Neural cell (in vitro differentiated cells): ENCODE data around the gene RAB18. TPM values are rescaled to one million over a fixed set of nuclear protein-coding genes. Genes with fewer than 3 reads are reported as not detected.

Experiments used
- H2AFZ ChIP-seq: fragments of 200-600, 300-800 bp; sonication (generic), shearing (Covaris generic); 2 replicates; pipeline ENCODE4 v1.6.0; 2014; ENCODE audit warnings: low read depth, mild to moderate bottlenecking, antibody characterized with exemption, low read length, moderate library complexity
- H3F3A ChIP-seq: fragments of 200-600 bp; shearing (Covaris generic); 2 replicates; pipeline ENCODE4 v1.6.1; 2016; ENCODE audit warnings: mild to moderate bottlenecking, moderate library complexity, mixed read lengths, antibody characterized with exemption, low read length; ENCODE audit not compliant: insufficient read depth, poor library complexity, severe bottlenecking
- H3K27ac ChIP-seq: fragments of 200-600, 300-800 bp; sonication (generic), shearing (Covaris generic); 2 replicates; pipeline ENCODE4 v1.5.1; 2014; ENCODE audit warnings: mild to moderate bottlenecking, low read length, moderate library complexity
- H3K27me3 ChIP-seq: fragments of 300-800, 200-600 bp; sonication (generic), shearing (Covaris generic); 2 replicates; pipeline ENCODE4 v1.6.0; 2014; ENCODE audit warnings: mild to moderate bottlenecking, low read depth, low read length, moderate library complexity; ENCODE audit not compliant: insufficient read depth
- H3K36me3 ChIP-seq: fragments of 300-800, 200-600 bp; sonication (generic), shearing (Covaris generic); 2 replicates; pipeline ENCODE4 v1.5.1; 2014; ENCODE audit warnings: mild to moderate bottlenecking, antibody characterized with exemption, low read length, moderate library complexity; ENCODE audit not compliant: insufficient read depth
- H3K4me2 ChIP-seq: fragments of 300-800, 200-600 bp; sonication (generic), shearing (Covaris generic); 2 replicates; pipeline ENCODE4 v1.6.0; 2014; ENCODE audit warnings: mild to moderate bottlenecking, low read length
- H3K4me3 ChIP-seq: fragments of 300-800, 200-600 bp; sonication (generic), shearing (Covaris generic); 2 replicates; pipeline ENCODE4 v1.5.1; 2014; ENCODE audit warnings: mild to moderate bottlenecking, low read length, moderate library complexity
- H3K79me2 ChIP-seq: fragments of 200-600 bp; shearing (Covaris generic); replicated peaks from 2 replicates; pipeline ENCODE4 v1.6.0; 2014; ENCODE audit warnings: mild to moderate bottlenecking, low read length, moderate library complexity; ENCODE audit not compliant: insufficient read depth
- H3K9ac ChIP-seq: fragments of 300-800, 200-600 bp; sonication (generic), shearing (Covaris generic); 2 replicates; pipeline ENCODE4 v1.6.1; 2016; ENCODE audit warnings: mild to moderate bottlenecking, low read length, mixed read lengths
- H3K9me2 ChIP-seq: fragments of 200-600 bp; shearing (Covaris generic); 2 replicates; pipeline ENCODE4 v1.6.1; 2016; ENCODE audit warnings: mild to moderate bottlenecking, low read length, mixed read lengths; ENCODE audit not compliant: insufficient read depth
- H3K9me3 ChIP-seq: fragments of 200-600, 300-800 bp; sonication (generic), shearing (Covaris generic); 2 replicates; pipeline ENCODE4 v1.6.1; 2016; ENCODE audit warnings: mild to moderate bottlenecking, mixed run types, low read length, moderate library complexity, mixed read lengths
- H4K20me1 ChIP-seq: fragments of 200-600 bp; shearing (Covaris generic); 2 replicates; pipeline ENCODE4 v1.6.1; 2016; ENCODE audit warnings: mild to moderate bottlenecking, mixed run types; ENCODE audit not compliant: insufficient read depth
- EP300 ChIP-seq: fragments of 450-650 bp; conservative IDR thresholded peaks from 2 replicates; pipeline ENCODE4 v1.6.1; 2014; ENCODE audit warnings: antibody characterized with exemption, mild to moderate bottlenecking, moderate library complexity; ENCODE audit not compliant: poor library complexity, severe bottlenecking
- EZH2 ChIP-seq: fragments of 200-600, 300-800 bp; shearing (Covaris generic), sonication (generic); IDR thresholded peaks from 2 replicates; pipeline ENCODE4 v1.6.1; 2014; ENCODE audit warnings: antibody characterized with exemption, low read length, borderline replicate concordance, mild to moderate bottlenecking; ENCODE audit not compliant: insufficient read depth, poor library complexity, severe bottlenecking
- MXI1 ChIP-seq: fragments of 450-650 bp; conservative IDR thresholded peaks from 2 replicates; pipeline ENCODE4 v1.6.1; 2014; ENCODE audit warnings: antibody characterized with exemption, mild to moderate bottlenecking; ENCODE audit not compliant: poor library complexity, severe bottlenecking
- POLR2AphosphoS5 ChIP-seq: IDR thresholded peaks from 2 replicates; pipeline ENCODE4 v1.6.1; 2012
- RAD21 ChIP-seq: fragments of 450-650 bp; conservative IDR thresholded peaks from 2 replicates; pipeline ENCODE4 v1.6.1; 2014; ENCODE audit warnings: antibody characterized with exemption, mild to moderate bottlenecking, moderate library complexity
- SMC3 ChIP-seq: fragments of 450-650 bp; conservative IDR thresholded peaks from 2 replicates; pipeline ENCODE4 v1.6.1; 2014; ENCODE audit warnings: antibody characterized with exemption, mild to moderate bottlenecking, moderate library complexity; ENCODE audit not compliant: poor library complexity
- TAF1 ChIP-seq: IDR thresholded peaks from 2 replicates; pipeline ENCODE4 v1.6.1; 2012; ENCODE audit warnings: low read depth
- polyA plus RNA-seq: library from polyadenylated mRNA; depleted of rRNA; stranded (reverse); fragments of >200 nt; gene quantifications from 2 replicates; pipeline ENCODE4 v1.2.3, GENCODE V29; 2014
- TF ChIP-seq, protein P1 (sequence below): fragments of 450-650 bp; IDR thresholded peaks from 2 replicates; pipeline ENCODE4 v1.5.1; 2014; ENCODE audit warnings: antibody characterized with exemption, mild to moderate bottlenecking, moderate library complexity; ENCODE audit not compliant: poor library complexity, severe bottlenecking
- TF ChIP-seq, protein P2 (sequence below): IDR thresholded peaks from 2 replicates; pipeline ENCODE4 v1.6.1; 2012; ENCODE audit warnings: borderline replicate concordance

RAB18 gene
- polyA plus RNA-seq, 1 donor from 2014 or later: 122 TPM

DNA sequence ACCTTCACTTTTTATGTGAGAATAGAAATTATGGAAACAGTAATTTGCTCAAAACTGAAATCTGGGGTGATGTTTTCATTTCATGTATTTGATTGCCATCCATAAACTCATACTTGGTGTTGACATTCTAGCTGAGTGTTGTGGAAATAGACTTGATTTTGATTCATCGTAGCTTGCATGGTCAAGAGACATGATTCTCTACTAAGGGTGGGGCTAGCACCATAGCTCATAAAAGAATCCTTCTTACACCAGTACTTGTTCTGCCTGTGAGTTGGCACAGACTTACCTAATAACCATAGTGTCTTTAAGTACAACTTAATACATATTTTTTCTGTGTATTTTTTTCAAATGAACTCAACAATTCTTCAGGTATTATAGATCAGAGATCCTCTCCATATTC lies 36.6 kb downstream of the RAB18 start:
- H3K9me3 ChIP-seq: no peaks in the 10 kb centered on the region
- no peak overlapping the region for H3K27ac ChIP-seq
- no peak overlapping the region for H3K4me3 ChIP-seq
- peaks cover 6% of the 10 kb centered on the region for H3K36me3 ChIP-seq
- no peak overlapping the region for H3K9ac ChIP-seq
- H3F3A ChIP-seq: no peaks in the 10 kb centered on the region
- H4K20me1 ChIP-seq: no peaks in the 10 kb centered on the region
- H3K79me2 ChIP-seq: no peaks in the 10 kb centered on the region
- TF ChIP-seq TAF1 (no peak), POLR2AphosphoS5 (no peak), RAD21 (no peak), EZH2 (no peak), EP300 (no peak), SMC3 (no peak), MXI1 (no peak)
- TF ChIP-seq, protein P1, sequence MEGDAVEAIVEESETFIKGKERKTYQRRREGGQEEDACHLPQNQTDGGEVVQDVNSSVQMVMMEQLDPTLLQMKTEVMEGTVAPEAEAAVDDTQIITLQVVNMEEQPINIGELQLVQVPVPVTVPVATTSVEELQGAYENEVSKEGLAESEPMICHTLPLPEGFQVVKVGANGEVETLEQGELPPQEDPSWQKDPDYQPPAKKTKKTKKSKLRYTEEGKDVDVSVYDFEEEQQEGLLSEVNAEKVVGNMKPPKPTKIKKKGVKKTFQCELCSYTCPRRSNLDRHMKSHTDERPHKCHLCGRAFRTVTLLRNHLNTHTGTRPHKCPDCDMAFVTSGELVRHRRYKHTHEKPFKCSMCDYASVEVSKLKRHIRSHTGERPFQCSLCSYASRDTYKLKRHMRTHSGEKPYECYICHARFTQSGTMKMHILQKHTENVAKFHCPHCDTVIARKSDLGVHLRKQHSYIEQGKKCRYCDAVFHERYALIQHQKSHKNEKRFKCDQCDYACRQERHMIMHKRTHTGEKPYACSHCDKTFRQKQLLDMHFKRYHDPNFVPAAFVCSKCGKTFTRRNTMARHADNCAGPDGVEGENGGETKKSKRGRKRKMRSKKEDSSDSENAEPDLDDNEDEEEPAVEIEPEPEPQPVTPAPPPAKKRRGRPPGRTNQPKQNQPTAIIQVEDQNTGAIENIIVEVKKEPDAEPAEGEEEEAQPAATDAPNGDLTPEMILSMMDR: no peak
- TF ChIP-seq, protein P2, sequence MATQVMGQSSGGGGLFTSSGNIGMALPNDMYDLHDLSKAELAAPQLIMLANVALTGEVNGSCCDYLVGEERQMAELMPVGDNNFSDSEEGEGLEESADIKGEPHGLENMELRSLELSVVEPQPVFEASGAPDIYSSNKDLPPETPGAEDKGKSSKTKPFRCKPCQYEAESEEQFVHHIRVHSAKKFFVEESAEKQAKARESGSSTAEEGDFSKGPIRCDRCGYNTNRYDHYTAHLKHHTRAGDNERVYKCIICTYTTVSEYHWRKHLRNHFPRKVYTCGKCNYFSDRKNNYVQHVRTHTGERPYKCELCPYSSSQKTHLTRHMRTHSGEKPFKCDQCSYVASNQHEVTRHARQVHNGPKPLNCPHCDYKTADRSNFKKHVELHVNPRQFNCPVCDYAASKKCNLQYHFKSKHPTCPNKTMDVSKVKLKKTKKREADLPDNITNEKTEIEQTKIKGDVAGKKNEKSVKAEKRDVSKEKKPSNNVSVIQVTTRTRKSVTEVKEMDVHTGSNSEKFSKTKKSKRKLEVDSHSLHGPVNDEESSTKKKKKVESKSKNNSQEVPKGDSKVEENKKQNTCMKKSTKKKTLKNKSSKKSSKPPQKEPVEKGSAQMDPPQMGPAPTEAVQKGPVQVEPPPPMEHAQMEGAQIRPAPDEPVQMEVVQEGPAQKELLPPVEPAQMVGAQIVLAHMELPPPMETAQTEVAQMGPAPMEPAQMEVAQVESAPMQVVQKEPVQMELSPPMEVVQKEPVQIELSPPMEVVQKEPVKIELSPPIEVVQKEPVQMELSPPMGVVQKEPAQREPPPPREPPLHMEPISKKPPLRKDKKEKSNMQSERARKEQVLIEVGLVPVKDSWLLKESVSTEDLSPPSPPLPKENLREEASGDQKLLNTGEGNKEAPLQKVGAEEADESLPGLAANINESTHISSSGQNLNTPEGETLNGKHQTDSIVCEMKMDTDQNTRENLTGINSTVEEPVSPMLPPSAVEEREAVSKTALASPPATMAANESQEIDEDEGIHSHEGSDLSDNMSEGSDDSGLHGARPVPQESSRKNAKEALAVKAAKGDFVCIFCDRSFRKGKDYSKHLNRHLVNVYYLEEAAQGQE: no peak
- H3K9me2 ChIP-seq: no peaks in the 10 kb centered on the region
- no peaks in the 10 kb centered on the region for H3K27me3 ChIP-seq
- no peak overlapping the region for H3K4me2 ChIP-seq
- H2AFZ ChIP-seq: no peak overlapping the region

DNA sequence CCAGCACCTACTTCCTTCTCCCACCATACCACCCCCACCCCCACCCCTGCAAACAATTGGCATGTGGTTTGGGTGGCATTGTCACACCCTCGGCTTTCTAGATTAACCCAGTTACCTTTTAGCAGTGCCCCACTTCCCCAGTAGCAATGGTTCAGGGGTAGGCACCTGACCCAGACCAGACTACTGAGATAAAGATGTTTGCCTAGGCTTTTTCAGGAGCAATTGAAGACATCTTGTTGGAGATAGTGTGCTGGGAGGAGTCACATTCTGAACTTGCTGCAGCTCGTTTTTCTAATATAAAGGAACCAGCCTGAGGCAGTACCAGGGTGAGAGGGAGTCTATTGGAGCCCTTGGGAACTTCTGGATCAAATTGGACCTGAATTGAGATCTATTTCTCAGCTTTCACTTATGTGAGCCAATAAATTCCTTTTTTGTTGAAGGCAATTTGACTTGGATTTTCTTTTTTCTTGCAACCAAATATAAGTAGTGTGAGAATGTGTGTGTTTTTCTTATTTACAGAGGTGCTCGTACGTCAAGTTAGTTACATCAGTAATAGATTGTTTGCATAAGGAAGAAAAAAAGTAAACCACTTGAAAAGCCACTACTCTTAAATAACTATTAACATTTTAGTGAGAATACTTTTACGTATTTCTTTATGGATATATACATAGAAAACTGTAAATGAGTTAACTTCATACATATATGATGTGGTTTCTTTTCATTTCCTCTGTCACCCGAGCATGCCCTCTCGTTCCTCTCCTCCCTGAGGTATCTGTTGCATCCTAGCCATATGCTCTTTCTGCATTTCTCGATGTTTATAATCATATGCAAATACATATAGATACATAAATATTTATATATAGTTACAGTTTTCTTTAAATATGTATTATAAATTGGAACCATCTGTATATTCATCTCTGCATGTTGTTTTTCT lies 38.0 kb downstream of the RAB18 start:
- TF ChIP-seq, protein P2: no peak
- TF ChIP-seq, protein P1: no peak
- TF ChIP-seq TAF1: no peak
- H2AFZ ChIP-seq: no peak overlapping the region
- peaks cover 6% of the 10 kb centered on the region for H3K36me3 ChIP-seq
- H3F3A ChIP-seq: no peaks in the 10 kb centered on the region
- H3K27ac ChIP-seq: no peak overlapping the region
- H3K4me2 ChIP-seq: no peak overlapping the region
- H4K20me1 ChIP-seq: no peaks in the 10 kb centered on the region
- no peak overlapping the region for H3K4me3 ChIP-seq
- no peaks in the 10 kb centered on the region for H3K9me2 ChIP-seq
- no peak overlapping the region for H3K9ac ChIP-seq
- no peaks in the 10 kb centered on the region for H3K27me3 ChIP-seq
- no peaks in the 10 kb centered on the region for H3K9me3 ChIP-seq
- no peaks in the 10 kb centered on the region for H3K79me2 ChIP-seq
